HG03460 (cell line): ENCODE measurements around the gene GTSE1.
A peak's percentile ranks its signal among the peaks of the same experiment; 100 is the strongest.
"Not testable (repeated sequence)": the region's sequence is repeated elsewhere in the genome, so short reads cannot be mapped to it uniquely, and the experiment has no call there.

Experiments
- ATAC-seq: cut with Tn5 transposase; IDR thresholded peaks from one replicate; pipeline ENCODE4 v1.9.1; 2021; ENCODE audit not compliant: unreplicated experiment

GTSE1 gene, protein sequence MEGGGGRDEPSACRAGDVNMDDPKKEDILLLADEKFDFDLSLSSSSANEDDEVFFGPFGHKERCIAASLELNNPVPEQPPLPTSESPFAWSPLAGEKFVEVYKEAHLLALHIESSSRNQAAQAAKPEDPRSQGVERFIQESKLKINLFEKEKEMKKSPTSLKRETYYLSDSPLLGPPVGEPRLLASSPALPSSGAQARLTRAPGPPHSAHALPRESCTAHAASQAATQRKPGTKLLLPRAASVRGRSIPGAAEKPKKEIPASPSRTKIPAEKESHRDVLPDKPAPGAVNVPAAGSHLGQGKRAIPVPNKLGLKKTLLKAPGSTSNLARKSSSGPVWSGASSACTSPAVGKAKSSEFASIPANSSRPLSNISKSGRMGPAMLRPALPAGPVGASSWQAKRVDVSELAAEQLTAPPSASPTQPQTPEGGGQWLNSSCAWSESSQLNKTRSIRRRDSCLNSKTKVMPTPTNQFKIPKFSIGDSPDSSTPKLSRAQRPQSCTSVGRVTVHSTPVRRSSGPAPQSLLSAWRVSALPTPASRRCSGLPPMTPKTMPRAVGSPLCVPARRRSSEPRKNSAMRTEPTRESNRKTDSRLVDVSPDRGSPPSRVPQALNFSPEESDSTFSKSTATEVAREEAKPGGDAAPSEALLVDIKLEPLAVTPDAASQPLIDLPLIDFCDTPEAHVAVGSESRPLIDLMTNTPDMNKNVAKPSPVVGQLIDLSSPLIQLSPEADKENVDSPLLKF

DNA sequence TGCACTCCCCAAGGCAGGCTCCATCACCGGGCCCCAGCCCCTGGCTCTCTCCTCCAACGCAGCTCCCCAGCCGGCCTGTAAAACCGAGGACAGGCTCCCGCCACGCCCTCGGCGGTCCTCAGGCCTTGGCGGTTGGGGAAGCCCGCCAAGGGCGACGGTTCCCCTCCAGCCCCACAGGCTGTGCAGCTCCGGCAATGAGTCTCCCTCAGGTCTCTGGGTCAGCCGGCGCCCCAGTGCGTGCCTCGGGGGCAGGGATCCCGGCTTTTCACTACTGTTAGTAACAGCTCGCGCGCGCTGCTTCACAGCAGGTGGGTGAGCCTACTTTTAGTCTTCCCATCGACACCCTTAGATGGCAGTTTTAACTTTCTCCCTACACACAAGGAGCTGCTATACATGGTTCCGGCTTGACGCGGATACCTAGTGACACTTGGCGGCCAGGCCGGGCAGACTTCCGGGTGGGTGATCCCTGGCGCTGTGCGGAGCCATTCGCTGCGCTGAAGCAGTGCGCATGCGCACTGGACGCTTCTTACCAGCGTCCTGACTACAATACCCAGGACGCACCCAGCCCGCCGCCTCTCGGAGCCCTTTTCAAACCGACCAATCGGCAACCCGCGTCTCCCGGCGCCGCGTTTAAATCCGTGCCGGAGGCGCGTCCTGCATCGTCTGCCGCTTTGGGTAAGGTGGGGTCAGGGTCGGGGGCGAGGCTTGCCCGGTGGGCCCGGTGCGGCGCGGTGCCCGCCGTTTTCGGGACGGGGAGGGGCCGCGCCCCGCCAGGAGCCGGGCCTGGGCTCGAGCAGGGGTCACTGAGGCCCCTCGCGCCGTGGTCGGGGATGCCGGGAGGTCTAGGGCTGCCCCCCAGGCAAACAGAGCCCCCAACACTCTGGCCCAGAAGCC lies at the start of gene GTSE1:
GTSE1 (plus strand) TSS at position 614 of the 894 bp plus-strand sequence. CDS start 531 bp downstream, outside the sequence.
- peak; percentile 87 for ATAC-seq

DNA sequence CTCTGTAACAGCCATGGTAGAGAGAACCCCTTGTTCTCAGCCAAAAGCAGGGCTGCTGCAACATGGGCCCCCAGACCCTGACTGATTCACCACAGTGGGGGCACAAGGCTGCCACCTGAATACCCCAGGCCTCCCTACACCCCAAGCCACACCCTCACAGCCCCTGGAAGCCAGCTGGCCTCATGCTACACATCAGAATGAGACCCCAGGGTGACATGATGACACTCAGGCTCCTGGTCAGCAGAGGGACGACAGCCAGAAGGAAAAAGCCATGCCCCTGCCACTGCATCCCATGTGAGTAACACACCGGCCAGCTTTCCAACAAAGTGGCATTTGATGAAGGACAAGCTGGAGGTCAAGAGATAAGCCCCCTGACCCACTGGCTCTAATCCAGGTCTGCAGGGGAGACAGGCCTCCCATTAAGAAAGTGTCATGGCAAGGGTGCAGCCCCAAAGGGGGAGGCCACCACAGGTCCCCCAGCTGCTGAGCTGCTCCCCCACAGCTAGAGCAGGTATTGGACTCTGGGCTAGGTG lies 49.2 kb upstream of the GTSE1 start:
- no peak for ATAC-seq

DNA sequence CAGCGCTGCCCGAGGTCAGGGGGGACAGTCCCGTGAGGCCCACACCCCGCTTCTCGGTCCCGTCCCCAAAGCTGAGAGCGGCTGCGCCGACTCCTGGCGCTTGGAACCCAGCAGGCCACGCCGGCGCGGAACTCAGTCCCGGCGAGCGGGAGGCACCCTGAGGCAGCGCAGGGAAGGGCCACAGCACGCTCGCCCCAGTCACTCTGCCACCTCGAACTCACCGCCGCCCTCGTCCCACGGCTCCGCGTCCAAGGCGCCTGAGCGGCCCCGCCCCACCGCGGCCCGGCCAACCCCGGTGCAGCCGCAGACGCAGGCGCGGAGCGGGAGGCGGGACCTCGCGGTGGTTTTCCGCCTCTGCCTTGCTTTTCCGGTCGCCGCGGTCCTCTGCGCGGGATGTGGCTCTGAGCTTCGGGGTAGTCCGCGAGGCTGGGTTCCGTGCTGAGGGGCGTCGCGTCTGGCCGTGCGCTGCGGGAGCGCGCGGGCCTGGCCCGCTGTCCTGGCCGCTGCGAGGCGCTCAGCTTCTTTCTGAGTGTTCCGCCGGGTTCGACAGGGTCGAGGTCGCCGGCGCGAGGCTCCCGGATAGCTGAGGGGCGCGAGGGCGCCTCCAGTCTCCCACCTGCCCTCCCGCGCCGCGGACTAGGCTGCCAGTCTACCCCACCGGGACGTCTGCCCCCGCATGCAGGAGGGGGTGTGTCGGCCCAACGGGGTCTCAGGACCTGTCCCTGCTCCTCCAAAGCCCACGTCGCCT lies 46.5 kb upstream of the GTSE1 start, which contains the start of gene CDPF1:
CDPF1 (minus strand) TSS at position 259 of the 748 bp plus-strand sequence. CDS start 2,009 bp downstream, outside the sequence.
- ATAC-seq = peak; percentile 76

DNA sequence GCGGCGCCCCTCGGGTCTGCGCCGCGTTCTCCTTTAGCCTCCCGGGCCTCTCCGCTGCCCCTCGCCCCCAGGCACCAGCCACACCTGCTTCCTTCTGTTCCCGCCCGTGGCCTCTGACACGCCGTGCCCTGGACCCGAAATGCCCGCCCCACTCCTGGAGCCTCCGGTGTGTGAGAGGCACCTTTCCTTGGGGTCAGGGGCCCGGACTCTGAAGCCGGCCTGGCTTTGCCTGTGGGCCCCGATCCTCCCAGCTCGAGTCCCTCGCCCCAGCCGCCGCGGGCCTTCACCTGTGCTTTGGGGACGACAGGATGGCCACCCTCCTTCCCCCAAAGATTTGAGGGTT lies 45.9 kb upstream of the GTSE1 start:
- peak; percentile 10 for ATAC-seq

DNA sequence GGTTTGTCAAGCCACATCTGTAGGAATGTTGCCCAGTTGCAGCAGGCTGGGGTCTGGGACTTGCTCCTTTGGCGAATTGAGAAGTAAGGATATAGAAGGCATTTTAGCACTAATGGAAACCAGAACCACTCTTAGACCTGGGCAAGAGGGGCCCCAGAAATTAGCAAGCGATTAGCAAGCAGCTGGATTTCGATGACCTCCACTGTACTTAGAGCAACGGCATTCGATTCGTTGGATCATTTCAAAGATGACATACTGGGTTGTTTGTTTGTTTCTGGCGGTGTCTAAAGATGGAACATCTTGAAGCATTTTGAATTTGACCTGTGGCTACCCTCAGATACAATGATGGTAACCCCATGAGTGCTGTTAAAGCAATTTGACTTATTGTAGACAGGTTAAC lies 45.4 kb upstream of the GTSE1 start:
- no peak for ATAC-seq

DNA sequence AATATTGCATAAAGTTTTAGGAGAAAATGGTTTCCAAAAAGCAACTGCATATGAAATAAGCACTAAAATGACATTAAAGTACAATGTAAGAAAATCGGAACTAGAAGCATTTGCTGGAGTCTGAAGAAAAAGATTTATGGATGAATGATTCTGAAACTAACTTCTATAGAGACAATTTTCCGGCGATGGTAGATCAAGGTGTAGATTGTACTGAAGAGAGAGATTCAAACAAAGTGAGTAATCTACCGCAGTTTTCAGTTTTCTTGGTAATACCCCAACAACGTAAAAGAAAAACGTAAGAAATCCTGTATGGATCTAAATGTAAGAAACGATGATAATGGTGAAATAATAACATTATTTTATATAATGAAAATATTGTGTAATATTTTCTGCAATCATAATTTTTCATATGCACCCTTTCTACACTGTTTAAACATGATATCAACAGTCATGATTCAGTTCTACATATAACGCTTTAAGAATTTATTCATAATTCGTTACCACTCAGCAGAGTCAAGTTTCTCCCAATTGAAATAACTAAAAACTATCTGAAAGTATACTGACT lies 44.8 kb upstream of the GTSE1 start:
- no peak for ATAC-seq

DNA sequence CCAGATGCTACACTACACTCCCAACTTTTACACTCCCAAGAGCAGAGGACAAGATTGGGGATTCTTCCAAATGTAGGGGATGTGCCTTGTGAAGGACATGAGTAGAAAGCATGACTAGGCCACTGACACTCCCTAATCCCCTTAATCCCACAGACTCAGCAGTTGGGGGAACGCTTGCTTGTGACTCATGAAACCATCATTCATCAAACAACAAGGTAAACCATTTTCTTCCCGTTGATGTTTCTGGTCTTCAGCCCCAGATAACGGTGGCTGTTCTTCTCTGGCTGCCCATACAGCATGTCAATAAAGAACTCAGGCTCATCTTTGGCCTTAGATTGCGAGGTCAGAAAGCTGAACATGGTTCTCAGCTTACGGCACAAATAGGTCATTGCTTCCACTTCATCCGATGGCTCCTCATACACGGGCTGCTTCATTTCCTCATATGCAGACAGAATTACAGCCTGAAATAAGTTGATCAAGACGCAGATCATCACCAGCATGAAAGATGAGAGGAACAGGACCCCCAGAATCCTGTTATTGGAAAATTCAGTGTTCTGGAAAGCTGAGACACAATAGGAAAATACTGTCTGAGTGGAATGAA lies 40.2 kb upstream of the GTSE1 start:
- no peak for ATAC-seq

DNA sequence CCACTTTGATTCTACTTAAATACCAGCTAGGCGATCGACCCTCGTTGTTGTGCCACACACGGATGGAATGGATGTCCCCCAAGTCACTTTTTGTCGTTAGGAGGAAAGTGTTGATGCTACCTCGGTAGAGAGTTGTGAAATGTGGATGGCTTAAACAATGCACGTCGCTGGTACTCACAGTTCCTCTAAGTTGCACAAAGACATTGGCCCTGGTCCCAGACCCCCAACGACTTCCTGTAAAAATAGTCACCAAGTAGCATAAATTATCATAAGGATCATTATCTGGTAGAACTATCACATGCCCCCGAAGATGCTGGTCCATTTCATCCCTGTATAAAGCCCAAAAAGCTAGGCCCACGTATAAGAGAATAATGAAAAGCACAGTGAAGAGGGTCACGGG lies 37.3 kb upstream of the GTSE1 start:
- ATAC-seq = no peak

DNA sequence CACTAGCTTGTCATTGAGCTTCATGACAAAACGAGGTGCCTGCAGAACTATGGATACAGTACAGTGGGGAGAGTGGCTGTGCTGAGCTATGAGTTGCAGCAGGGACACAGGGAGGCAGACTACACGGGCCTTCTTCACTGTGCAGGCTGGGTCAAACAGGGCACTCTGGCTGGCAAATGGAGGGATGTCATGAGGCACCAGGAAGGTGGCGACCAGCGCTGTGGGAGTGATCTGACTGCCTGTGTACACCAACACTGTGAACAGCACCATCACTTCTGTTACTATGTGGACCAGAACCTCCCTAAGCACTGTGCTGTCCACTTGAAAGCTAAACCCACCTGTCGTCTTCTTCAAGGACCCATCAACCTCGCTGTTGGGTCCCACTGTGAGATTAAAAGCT lies 36.6 kb upstream of the GTSE1 start:
- no peak for ATAC-seq

DNA sequence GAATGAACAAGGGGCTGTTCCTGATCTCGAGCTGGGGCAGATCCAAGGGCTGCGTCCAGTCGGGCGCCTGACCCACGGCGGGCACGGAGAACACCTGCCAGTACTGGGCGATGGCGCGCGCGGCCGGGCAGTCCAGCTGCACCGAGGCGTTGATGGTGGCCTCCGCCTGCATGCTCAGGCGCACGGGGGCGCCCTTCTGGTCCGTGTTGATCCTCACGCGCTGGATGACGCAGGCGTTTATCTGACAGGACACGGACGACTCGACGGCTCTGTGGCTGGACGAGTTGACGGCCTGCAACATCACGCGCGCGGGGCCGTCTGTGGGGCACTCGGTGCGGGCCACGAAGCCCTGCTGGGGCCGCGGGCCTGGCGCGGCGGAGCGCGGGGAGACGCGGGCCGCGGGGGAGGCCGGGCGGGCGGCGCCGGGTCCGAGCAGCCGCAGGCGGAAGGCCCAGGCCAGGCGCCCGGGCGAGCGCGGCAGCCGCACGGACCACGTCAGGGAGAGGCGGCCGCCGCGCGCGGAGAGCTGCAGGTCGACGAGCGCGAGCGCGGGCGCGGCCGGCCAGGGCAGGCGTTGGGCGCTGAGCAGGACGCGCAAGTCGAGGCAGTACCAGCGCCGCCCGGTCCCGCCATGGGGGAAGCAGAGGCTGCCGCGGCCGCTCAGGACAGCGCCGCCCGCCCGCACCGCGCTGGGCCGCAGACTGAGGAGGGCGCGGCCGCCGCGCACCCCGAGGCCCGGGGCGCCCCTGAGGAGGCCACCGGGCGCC lies 34.0 kb upstream of the GTSE1 start:
- ATAC-seq = no peak

DNA sequence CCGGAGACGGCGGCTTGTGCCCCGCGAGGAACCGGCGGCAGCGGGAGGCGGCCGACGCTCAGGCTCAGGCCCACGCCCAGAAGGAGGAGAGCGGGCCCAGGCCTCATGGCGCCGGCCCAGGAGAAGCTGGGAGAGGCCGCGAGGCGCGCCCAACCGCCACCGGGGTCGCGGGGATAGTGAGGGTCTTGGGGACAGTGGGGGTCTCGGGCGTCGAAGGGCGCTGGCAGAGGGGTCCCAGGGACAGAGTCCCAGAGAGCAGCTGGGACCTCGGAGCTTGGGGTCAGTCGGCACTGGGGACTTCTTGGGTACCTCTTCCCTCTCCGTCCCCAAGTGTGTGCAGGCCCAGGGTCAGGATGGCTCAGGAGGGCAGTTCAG lies 33.5 kb upstream of the GTSE1 start, which contains the start of gene PKDREJ:
PKDREJ (minus strand) TSS at position 128 of the 375 bp plus-strand sequence; CDS start at position 107, 21 bp downstream.
- ATAC-seq = no peak

DNA sequence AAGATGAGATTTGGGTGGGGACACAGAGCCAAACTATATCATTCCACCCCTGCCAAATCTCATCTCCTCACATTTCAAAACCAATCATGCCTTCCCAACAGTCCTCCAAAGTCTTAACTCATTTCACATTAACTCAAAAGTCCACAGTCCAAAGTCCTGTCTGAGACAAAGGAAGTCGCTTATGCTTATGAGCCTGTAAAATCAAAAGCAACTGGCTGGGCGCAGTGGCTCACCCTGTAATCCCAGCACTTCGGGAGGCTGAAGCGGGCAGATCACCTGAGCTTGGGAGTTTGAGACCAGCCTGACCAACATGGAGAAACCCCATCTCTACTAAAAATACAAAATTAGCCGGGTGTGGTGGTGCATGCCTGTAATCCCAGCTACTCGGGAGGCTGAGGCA lies 32.1 kb upstream of the GTSE1 start:
- ATAC-seq = not testable (repeated sequence)

DNA sequence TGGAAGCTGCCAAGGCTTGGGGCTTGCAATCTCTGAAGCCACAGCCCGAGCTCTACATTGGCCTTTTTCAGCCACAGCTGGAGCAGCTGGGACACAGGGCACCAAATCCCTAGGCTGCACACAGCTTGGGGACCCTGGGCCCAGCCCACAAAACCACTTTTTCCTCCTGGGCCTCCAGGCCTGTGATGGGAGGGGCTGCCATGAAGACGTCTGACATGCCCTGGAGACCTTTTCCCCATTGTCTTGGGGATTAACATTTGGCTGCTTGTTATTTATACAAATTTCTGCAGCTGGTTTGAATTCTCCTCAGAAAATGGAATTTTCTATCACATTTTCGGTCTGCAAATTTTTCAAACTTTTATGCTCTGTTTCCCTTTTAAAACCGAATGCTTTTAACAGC lies 31.0 kb upstream of the GTSE1 start:
- ATAC-seq = not testable (repeated sequence)

DNA sequence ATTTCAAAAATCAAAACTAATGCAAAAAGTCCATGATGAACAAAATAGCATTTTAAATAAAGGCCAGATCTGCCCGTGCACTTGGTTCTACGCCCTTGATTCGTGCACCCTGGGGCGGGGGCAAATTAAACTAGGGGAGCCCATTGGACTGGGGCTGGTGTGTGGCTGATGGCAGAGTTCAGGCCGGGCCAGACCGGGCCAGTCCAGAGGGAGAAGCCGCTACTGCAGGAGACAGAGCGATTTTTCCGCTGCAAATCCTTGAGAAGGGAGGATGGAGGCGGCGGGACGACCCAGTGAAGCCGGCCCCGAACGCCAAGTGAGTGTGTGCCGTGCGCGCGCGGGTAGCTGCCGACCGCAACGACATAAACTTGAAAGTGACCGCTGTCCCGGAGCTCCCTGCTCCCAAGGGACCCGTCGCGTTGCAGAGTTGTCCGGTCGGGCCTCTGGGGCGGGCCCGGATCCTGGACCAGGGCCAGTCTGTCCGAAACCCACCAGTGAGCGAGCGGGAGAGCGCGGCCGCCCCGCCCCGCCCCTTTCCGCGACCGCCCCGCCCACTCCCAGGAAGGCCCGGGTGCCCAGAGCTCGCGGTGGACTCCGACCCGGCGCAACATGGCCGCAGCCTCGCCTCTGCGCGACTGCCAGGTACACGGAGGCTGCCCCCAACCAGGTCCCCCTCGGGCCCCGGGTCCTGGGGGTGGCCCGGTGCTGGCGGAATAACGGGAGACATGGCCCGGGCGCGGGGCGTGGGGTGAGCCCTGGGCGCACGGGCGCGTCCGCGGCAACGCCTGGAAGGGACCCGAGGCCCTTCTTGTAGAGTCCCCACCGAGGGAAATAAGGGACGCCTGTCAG lies 29.0 kb upstream of the GTSE1 start, which contains the start of gene TTC38:
TTC38 (plus strand) TSS at position 578 of the 849 bp plus-strand sequence; CDS start at position 610, 32 bp downstream.
- peak; percentile 77 for ATAC-seq

DNA sequence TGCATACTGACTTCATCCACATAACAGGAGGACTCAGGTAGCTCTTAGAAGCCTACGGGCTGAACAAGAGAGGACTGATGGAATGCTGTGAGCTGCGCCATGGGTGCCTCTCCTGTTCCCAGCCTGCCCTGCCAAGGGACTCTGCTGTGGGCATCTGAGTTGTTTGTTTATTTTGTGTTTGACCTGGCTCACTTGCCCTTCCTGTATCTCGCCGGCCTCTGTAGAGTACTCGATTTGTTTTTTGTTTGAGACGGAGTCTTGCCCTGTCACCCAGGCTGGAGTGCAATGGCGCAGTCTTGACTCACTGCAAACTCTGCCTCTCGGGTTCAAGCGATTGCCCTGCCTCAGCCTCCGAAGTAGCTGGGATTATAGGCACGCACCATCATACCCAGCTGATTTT lies 27.1 kb upstream of the GTSE1 start:
- no peak for ATAC-seq

DNA sequence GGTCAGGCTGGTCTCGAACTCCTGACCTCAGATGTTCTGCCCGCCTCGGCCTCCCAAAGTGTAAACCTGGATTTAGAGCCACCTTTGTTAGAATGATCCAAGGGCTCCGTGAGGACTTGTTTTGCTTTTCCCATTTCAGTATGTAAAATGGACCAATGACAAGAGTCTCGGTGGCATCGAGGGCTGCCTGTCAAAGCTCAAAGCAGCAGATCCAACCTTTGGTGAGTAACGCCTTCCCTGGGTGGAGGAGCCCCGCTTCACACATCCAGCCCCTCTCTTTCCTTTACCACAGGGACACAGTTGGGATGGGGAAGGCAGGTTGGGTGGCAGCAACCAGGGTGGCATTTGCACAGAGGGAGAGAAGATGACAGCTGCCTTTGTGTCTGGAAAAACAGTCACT lies 24.5 kb upstream of the GTSE1 start:
- no peak for ATAC-seq

DNA sequence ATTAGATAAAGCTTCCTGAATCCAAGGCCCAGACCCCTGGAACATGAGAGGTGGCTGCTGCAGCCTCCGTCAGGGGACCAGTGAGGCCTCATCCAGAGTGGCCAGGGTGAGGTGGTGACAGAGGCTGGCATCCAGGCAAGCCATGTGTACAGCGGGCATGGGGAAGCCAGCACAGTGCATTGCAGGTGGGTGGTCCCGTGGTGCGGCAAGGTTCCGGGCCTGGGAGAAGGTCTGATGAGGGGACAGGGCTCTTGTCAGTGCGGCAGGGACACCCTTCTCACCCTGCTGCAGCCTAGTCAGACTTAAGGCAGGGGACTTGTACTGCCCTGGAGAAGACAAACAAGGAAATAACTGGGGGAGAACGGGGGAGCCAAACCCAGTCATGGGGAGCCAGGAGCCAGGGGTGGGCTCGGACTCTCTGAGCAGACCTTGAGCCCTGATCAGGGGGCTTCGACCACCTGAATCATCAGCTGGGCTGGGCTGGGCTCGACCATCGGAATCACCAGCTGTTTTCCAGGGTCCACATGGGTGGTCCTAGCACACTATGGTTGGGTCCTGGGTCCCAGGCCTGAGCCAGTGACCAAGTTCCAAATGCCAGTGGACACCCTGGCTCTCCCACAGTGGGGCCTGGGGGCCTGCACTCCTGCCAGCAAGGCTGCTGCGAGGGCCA lies 23.8 kb upstream of the GTSE1 start:
- ATAC-seq = no peak
